GM21423 (cell line): ENCODE data around the gene CNDP2.

Source experiments
- ATAC-seq: cut with Tn5 transposase; IDR thresholded peaks from one replicate; pipeline ENCODE4 v1.9.1; 2021; ENCODE audit warnings: mild to moderate bottlenecking, moderate library complexity; ENCODE audit not compliant: unreplicated experiment

CNDP2 gene

DNA sequence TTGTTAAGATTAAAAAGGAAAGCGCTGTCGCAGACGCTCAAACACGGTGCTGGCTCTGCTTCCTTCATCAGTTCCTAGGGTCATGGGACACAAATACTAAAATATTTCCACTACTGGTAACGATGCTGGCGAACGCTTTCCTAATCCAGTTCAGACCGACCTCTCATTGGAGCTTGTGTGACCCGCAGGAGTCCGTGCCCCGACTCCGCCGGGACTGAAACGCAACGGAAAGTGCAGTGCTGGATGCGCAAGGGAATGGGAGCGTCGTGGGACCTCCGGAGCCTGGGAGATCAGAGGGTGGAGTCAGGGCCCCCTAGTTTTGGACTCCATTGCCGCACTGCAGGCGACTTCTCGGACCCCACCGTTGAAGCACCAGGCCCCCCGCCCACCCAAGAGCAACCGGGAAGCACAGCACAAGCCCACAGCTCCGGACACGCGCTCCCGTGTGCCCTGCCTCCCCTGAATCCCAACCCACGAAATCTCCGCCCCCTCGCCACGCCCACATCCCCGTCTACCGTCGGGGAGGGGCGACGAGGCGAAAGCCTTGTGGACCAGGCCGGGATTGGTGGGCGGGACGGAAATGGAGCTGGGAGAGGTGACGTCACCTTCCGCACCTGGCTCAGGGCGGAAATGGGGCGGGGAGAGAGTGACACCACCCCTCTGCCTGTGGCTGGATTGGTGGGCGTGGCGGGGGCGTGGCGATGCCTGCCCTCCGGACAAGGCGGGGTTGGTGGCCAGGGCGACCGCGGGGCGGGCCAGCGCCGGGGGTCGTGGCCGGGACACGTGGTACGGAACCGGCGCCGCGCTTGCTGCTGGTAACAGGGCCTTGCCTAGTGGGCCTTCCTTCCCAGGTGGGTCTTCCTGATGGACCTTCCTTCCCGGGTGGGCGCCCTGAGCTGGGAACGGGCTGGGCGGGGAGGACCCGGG is at the start of gene CNDP2:
Gene CNDP2, plus strand, starts transcription at position 783 of the 927 bp plus-strand sequence. CDS start 3,611 bp downstream, outside the sequence.
- ATAC-seq = peak; percentile 65

DNA sequence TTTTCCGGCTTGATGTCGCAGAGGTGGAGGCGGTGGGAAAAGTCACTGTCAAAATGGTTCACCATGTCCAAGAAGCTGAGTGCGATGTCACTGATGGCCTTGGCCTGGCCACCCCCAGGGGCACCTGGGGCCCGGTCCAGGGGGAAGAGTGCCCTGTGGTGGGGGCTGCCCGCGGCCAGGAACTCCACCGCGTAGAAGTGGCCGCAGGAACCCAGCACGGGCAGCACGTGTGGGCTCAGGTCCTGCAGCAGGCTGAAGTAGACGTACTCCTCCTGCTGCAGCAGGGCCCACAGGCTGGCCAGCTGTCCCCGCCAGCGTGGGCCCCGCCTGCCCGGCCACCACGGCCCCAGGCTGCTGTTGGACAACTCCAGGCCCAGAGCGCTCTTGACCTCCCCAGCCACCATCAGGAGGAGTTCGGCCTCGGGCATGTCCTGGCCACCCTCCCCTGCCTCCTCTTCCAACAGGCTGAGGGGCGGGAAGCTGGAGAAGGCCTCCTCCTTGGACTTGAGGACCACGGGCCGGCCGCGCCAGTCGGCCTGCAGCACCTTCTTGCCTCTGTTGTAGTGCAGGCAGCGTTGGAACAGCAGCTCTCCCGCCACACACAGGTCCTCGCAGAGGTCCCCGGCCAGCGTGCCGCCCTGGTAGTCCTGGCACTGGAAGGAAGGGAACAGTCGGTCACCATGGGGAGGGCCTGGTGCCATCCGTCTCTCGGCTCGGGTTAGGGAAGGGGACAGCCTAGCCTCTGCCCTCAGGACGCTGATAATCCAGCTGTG is 49.3 kb upstream of the CNDP2 start:
- ATAC-seq = no peak

DNA sequence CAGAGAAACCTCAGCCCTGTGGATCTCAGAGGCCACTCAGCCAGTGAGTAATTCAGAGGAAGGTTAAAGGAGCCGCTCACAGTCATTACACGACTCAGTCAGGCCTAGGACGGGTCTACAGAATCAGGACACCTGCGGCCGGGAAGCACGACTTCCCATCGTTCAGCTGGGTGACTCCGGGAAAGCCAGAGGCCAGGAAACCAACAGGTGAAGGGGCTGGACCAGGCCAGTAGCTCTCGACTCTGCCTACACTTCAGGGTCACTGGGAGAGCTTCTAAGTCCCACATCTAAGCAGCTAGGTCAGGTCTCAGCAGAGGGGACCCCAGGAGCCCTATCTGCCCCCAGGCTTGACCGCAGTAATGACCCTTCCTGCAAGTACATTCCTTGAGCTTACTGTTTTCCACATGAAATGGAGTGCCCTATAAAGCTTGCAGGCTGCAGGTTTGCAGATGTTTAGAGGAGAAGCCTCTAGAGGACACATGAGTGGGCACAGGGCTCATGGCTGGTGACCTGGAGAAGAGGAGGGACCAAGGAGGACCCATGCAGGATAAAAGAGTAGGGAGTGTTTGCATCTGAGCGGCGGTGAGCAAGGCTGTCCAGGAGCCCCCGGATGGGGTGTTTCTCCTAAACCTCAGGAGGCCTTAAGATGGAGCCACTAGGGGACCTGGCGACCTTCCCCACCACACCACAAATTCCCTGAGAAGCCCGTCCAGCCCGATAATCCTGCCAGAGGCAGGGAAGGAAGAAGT is 48.6 kb upstream of the CNDP2 start:
- no peak for ATAC-seq

DNA sequence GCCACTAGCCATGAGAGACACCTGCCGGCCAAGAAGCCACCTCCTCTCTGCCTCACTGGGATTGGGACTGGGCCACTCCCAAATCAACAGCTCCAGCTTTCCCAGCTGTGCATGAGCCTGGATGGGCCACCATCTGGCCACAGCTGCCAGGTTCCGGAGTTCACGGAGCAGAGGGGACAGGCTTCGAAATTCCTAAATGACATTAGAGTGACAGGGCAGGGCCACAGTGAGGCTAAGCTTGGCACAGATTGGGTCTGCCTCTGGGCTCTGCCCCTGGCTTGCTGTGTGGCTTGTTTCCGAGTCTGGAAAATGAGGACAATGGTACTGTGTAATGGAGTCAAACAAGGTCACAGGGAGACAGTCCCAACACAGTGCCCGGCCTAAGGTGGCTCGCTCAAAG is 45.5 kb upstream of the CNDP2 start:
- no peak for ATAC-seq

DNA sequence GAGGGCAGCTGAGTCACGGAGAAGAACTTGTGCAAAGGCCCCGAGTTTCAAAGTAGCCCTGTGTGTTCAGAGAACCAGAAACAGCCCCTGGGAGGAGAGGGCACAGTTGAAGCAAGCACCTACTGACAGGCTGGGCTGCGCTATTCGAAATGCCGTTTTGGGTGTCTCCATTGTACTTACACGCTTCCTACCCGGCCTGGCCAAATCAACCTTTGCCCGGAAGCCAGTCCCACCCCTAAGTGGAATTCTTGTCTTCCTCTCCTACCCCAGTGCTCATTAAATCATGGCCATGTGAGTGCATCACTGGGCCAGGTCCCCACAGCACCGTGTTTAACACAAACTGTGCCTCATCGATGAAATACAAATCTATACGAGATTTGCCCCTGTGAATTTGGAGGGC is 45.0 kb upstream of the CNDP2 start:
- no peak for ATAC-seq

DNA sequence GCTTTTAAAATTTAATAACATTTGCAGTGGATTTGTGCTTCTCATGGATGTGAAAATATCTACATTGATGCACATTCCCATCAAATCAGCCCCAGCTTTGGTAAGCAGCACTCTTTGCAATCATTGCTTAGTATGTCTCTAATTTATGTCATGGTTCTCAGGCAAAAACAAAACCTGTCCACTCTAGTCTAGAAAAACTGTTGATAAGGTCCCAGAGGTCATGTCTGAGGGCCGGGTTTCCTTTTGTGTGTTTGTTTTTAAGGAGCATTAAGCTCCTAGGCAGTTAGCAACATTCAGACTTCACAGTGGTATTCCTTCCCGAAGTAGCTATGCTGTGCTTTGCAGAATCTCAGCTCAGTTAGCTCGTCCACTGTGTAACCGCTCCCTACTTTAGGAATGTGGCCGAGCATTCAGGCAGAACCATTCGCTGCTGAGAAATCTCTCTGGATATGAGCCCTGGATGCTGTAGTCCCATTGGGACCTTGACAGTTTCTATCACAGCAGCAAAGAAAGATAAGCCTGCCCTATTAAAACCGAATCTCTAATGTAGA is 43.1 kb upstream of the CNDP2 start:
- ATAC-seq = no peak

DNA sequence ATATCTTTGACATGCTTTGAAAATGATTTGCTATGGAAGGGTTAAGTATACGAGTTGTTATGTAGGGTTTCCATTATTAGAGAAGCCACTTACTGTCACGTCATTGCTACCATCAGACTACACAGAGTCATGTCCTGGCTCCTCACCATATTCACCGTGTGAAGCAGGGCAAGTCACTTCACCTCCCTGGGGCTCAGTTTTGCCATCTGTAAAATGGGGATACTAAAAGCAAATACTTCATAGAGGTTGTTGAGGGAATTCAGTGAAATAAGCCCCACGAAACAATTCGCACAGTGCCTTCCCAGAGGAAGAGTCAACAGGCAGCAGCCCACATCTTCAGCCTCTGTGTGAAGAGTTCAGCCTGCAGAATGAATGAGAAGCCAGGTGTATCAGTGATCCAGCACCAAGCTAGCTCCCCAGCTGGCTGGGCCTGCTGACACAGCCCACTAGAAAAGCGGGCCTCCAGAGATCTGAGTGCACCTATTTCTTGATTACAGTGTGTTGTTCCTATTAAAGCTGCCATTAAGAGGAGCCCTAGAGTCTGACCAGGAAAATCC is 42.4 kb upstream of the CNDP2 start:
- ATAC-seq = no peak

DNA sequence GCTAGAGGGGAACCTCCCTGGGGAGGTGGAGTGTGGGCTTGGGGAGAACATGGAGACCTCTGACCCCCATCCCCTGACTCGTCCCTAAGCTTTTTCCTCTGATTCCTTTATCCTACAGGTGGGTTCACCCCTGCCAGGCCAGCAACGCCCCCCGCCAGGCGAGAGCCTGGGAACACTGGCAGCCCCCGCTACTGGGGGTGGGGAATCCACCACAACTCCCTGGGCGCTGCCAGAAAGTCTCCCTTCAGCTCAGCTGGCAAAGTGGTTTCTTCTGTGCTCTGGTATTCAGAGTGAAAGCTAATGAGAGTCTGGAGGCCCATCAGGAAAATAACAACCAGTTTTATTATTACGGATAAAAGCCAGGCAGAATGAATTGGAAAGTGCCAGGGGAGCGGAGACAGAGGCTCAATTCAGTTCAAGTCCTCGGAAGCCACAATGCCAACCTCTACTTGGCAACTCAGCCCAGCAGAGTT is 41.8 kb upstream of the CNDP2 start:
- ATAC-seq = no peak

DNA sequence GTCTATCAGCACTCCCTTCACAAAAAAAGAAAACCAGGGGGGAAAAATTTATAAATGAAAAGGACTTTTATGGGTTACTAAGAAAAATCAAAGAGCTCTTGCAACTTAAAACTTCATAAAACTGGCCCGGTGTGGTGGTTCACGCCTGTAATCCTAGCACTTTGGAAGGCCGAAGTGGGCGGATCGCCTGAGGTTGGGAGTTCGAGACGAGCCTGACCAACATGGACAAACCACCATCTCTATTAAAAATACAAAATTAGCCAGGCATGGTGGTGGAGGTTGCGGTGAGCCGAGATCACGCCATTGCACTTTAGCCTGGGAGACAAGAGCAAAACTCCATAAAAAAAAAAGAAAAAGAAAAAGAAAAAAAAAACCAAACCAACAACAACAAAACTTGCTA is 40.8 kb upstream of the CNDP2 start:
- no peak for ATAC-seq

DNA sequence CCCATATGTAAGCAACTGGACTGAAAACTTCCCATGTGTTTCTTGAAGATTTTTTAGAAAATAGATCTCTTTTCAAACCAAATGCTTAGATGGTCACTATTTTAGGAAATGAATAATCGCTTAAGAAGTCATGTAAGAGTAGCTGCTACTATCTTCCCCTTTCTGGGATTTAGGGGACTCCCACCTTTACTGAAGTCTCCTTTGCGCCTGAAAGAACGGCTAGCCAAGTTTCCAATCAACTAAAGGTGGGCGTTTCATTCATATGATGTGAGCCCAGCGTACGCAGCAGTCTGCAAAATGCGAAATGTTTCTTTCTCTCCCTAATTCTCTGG is 40.2 kb upstream of the CNDP2 start:
- no peak for ATAC-seq

DNA sequence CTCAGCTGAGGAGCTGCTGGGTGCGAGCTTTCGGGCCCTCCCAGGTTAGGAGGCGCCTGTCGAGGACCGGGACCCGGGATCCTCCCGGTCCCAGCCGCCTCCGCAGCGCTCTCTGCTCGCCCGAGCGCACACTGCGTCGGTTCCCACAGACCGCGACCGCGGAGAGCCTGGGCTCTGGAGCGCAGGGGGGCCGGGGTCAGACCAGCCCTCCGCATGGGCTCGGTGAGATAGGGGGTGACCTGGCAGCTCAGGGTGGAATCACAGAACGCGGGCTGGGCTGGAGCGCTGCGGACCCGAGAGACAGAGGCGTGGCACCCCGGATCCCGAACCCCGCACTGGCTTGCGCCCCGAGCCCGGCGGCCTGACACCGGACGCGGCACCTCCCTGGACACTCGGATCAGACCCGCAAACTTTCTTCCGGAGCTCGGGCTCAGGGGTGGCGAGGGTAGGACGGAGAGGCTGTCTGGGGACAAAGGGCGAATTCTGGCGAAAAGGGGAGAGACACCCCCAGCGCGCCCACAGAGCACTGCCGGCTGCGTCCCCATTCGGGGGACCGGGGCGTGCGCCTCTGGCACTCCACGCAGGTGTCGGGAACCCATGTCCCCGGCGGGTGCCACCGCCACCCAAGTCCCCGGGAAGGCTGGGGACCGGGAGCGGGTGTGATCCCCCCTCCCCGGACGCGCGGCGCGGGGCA is 39.7 kb upstream of the CNDP2 start:
- no peak for ATAC-seq

DNA sequence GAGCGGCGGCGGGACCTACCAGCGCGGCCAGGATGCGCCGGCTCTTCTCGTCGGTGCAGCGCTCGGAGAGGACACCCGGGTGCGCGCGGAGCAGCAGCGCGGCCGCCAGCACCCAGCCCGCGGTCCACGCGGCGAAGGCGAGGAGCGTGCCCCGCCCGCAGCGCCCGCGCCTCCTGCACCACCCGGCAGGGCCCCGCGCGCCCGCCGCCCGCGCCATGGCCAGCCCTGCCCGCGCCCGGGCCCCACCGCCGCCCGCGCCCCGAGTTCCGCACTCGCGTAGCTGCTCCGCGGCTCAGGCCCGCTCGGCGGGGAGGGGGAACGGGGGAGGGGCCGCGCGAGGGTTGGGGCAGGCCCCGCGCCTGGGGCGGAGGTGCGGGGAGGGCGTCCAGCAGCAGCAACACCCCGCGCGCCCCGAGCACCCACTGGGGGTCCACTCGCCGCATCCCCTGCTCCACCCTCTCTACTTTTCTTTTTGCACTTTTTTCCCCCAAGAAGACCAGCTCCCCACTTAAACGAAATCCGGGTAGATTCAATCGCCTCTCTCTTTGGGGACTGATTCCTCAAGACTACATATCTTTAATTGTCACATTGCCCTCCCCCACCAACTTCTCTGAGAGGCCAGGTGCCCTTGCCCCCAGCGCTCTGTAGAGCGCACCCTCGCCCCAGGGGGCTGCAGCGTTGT is 39.0 kb upstream of the CNDP2 start, which contains the start of gene DIPK1C:
Gene DIPK1C, minus strand, starts transcription at position 266 of the 682 bp plus-strand sequence. Its CDS starts 49 bp downstream, at position 217.
- ATAC-seq = no peak

DNA sequence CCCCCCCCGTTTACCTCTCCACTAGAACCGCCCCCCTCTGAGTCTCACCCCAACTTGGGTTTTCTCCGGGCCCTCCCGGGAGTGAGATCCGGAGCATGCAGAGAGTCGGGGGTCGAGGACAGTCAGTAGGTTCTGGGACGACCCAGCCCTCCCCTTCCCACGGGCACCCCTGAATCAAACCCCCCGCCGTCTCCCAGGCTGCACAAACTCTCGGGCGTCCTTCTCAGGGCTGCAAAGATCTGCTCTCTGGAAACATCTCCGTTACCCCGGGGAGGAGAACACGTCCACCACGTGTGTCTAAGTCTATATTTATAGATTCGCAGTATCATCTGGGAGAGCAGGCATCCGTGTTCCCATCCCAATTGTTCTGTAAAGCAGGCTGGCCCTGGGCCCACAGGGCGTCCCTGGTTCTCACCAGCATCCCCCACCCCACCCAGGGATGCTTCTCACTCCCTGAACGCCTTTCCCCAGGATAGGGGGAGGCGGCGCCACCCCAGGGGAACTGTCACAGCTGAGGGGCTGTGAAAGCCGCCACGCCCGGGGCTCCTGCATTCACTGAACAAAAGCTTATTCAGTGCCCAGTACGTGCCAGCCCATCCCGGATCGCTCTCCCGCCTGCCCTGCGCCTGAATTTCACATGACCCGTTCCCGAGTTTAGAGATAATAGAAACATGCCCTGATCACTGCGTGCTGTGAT is 38.3 kb upstream of the CNDP2 start:
- no peak for ATAC-seq

DNA sequence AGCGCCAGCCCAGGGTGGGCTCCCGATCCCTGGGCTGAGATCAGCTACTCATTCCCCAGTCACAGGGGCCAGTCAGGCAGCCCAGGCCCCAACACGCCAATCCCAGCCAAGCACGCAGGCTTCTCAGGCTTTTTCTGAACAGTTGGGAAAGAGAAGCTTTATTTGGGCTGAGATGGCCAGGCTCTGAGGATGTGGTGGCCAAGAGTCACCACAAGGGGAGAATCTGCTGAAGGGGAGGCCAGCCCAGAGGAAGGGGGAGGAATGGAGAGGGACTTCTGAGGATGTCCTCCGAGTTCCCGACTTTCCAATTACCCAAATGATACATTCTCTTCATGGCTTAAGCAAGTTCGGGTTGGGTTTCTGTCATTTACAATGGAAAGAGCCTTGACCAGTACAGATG is 36.3 kb upstream of the CNDP2 start:
- ATAC-seq = no peak

DNA sequence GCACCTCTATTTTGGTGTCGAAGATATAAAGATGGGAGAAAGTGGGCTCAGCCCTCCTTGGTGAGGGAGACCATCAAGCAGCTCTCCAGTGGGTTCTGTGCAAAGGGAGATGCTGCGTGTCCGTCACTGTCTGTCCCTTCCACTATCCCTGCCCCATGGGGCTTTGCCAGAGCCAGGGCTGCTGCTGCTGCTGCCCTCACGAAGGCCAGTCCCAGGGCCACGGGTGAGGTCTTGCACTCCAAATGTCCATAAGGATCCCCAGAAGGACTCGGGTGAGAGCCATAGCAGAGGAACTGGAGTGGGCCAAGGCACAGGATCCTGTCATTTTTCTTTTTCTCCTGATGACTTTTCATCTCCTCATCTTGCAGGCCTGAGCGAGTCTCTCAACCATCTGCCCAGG is 35.3 kb upstream of the CNDP2 start:
- ATAC-seq = no peak

DNA sequence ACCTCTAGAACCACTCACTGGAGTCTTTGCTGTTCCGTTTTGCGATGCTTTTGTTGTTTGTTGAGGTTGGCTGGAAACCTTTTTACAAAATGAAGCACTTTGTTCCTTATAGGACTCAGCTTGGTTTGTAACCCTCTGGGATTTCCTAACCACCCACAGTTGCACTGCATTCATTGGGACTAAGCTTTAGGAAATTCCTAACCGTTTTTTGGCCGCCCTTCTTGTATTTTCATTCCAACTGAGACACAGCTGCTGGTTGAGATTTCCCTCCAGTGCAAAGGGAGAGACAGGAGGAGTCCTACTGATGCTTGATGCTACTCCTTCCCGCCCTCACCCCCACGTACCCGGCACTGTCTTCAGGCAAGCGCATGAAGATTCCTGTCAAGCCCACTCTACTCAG is 32.9 kb upstream of the CNDP2 start:
- ATAC-seq = no peak

DNA sequence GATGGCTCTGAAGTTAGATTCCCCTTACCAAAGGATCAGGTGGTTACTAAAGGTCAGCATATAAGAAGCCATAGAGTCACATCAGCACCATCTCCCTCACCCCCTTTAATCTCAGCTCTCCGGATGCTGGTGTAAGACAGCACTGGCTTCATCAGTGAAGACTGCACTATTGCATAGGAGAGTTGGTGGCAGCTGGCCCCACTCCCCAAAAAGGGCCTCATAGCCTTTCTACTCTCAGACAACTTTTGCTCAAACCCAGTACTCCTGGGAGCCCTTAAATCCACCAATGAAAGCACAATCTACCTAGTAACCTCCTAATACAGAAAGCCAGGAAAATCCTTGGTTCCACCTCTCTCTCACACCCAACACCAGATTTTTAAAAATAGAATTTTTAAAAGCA is 32.2 kb upstream of the CNDP2 start:
- no peak for ATAC-seq

DNA sequence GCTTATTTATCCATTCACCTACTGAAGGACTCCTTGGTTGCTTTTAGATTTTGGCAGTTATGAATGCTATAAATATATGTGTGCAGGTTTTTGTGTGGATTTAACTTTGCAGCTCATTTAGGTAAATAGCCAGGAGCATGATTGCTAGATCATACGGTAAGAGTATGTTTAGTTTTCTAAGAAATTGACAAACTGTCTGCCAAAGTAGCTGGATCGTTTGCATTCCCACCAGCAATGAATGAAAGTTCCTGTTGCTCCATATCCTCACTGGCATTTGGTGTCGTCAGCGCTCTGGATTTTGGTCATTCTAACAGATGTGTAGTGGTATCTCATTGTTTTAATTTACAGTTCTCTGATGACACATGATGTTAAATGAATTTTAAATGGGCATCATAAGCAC is 30.4 kb upstream of the CNDP2 start:
- ATAC-seq = no peak

DNA sequence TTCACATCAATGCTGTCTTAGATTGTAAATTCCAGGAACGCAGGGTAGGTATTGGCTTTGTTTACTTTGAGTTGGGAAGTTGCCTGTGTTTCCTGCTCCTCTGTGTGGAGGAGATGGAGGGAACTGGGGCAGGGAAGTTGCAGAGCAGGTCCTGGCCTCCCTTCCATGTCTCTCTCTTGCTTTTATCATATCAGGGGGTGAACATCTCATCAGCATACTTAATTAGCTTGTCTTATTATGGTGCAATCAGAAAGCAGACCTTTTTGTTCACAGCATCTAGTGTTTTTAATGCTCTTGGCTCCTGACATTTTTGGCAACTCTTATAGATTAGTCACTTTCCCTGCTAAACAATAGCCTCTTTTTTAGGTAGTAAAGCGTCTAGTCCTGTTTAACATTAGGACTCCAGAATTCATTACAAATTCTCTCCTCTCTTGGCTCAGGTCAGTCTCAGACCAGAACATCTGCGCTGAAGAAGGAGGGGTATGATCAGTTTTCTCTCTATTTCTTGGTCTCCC is 27.6 kb upstream of the CNDP2 start:
- no peak for ATAC-seq
